Measurements from ENCODE around the gene KPNA2. TPM values are rescaled to one million over a fixed set of nuclear protein-coding genes. Genes with fewer than 3 reads are reported as not detected.
"Not testable (repeated sequence)": the region's sequence is repeated elsewhere in the genome, so short reads cannot be mapped to it uniquely, and the experiment has no call there.

KPNA2 gene
- total and polyA plus RNA-seq, 5 donors from 2014 or later = 29.4 to 99.3 (median 31.7) TPM

GRCh38 chr17:68085771-68086381 lies 50.3 kb downstream of the KPNA2 start:
- H3K27me3 ChIP-seq (ENCODE audit: control insufficient read depth, insufficient read depth, low read length) = no peaks in the 10 kb centered on the region
- Mint-ChIP-seq H3K27me3 (no peaks in the 10 kb centered on the region), H3K27ac (peak overlapping the region in 2 of 3 donors; percentile 85 to 87), H3K36me3 (no peaks in the 10 kb centered on the region), H3K4me3 (peak overlapping the region; percentile 60 to 91 (median 72)), H3K9me3 (peaks cover 0 to 4% (median 0%) of the 10 kb centered on the region in 7 donors), H3K4me1 (peaks cover 9 to 44% (median 28%) of the 10 kb centered on the region in 4 donors)
- H3K4me3 ChIP-seq (ENCODE audit: low read depth, low read length) = peak overlapping the region; percentile 53
- H3K27ac ChIP-seq (ENCODE audit: insufficient read depth, low read length, poor library complexity, severe bottlenecking) = no peak overlapping the region
- ATAC-seq (ENCODE audit: low read depth in 2 of 2) (peak; percentile 26 to 47), DNase-seq (peak in 1 of 3 donors; percentile 54)
- peaks cover 24% of the 10 kb centered on the region for H3K4me1 ChIP-seq (ENCODE audit: control insufficient read depth, insufficient read depth, low read length, poor library complexity, severe bottlenecking)
- H3K36me3 ChIP-seq (ENCODE audit: control insufficient read depth, insufficient read depth, low read length) = no peaks in the 10 kb centered on the region
- no peaks in the 10 kb centered on the region for H3K9me3 ChIP-seq (ENCODE audit: control insufficient read depth in 2 of 2, low read length in 2 of 2)

- ATAC-seq (ENCODE audit: low read depth in 2 of 2); DNase-seq; H3K27me3 ChIP-seq (ENCODE audit: control insufficient read depth, insufficient read depth, low read length); H3K36me3 ChIP-seq (ENCODE audit: control insufficient read depth, insufficient read depth, low read length); H3K9me3 ChIP-seq (ENCODE audit: control insufficient read depth in 2 of 2, low read length in 2 of 2); H3K27me3 Mint-ChIP-seq; H3K4me3 ChIP-seq (ENCODE audit: low read depth, low read length); H3K9me3 Mint-ChIP-seq; H3K27ac ChIP-seq (ENCODE audit: insufficient read depth, low read length, poor library complexity, severe bottlenecking); H3K36me3 Mint-ChIP-seq: not testable (repeated sequence)
- Mint-ChIP-seq H3K4me1 (peaks cover 12 to 44% (median 28%) of the 10 kb centered on the region in 4 donors), H3K27ac (peak overlapping the region in 2 of 3 donors; percentile 43 to 87), H3K4me3 (peak overlapping the region; percentile 60 to 83 (median 72))
- peaks cover 24% of the 10 kb centered on the region for H3K4me1 ChIP-seq (ENCODE audit: control insufficient read depth, insufficient read depth, low read length, poor library complexity, severe bottlenecking)
Observed at GRCh38 chr17:68086666-68087065, 51.1 kb downstream of the KPNA2 start.

GRCh38 chr17:68087131-68087623 lies 51.6 kb downstream of the KPNA2 start:
- peak overlapping the region; percentile 60 to 83 (median 72) for H3K4me3 Mint-ChIP-seq
- peak overlapping the region in 2 of 3 donors; percentile 43 to 87 for H3K27ac Mint-ChIP-seq
- not testable (repeated sequence) for H3K27me3 Mint-ChIP-seq; H3K36me3 Mint-ChIP-seq; H3K36me3 ChIP-seq (ENCODE audit: control insufficient read depth, insufficient read depth, low read length); H3K9me3 ChIP-seq (ENCODE audit: control insufficient read depth in 2 of 2, low read length in 2 of 2); H3K9me3 Mint-ChIP-seq; H3K4me3 ChIP-seq (ENCODE audit: low read depth, low read length); H3K27me3 ChIP-seq (ENCODE audit: control insufficient read depth, insufficient read depth, low read length); H3K27ac ChIP-seq (ENCODE audit: insufficient read depth, low read length, poor library complexity, severe bottlenecking)
- DNase-seq (peak in 1 of 3 donors; percentile 48), ATAC-seq (ENCODE audit: low read depth in 2 of 2) (peak; percentile 62 to 63)
- peaks cover 12 to 44% (median 27%) of the 10 kb centered on the region in 4 donors for H3K4me1 Mint-ChIP-seq
- H3K4me1 ChIP-seq (ENCODE audit: control insufficient read depth, insufficient read depth, low read length, poor library complexity, severe bottlenecking) = peaks cover 24% of the 10 kb centered on the region

- H3K4me3 ChIP-seq (ENCODE audit: low read depth, low read length) = no peak overlapping the region
- H3K4me1 Mint-ChIP-seq = peaks cover 12 to 44% (median 27%) of the 10 kb centered on the region in 4 donors
Observed at GRCh38 chr17:68087851-68088250, 52.3 kb downstream of the KPNA2 start.

GRCh38 chr17:68089881-68090280 lies 54.3 kb downstream of the KPNA2 start:
- ATAC-seq (ENCODE audit: low read depth in 2 of 2) = no peak

More at GRCh38 chr17:68087851-68088250, 52.3 kb downstream of the KPNA2 start:
- DNase-seq (no peak), ATAC-seq (ENCODE audit: low read depth in 2 of 2) (no peak)
- Histone ChIP-seq H3K27ac (ENCODE audit: insufficient read depth, low read length, poor library complexity, severe bottlenecking) (no peak overlapping the region), H3K9me3 (ENCODE audit: control insufficient read depth in 2 of 2, low read length in 2 of 2) (no peaks in the 10 kb centered on the region), H3K4me1 (ENCODE audit: control insufficient read depth, insufficient read depth, low read length, poor library complexity, severe bottlenecking) (peaks cover 24% of the 10 kb centered on the region), H3K36me3 (ENCODE audit: control insufficient read depth, insufficient read depth, low read length) (no peaks in the 10 kb centered on the region), H3K27me3 (ENCODE audit: control insufficient read depth, insufficient read depth, low read length) (no peaks in the 10 kb centered on the region)
- H3K36me3 Mint-ChIP-seq = no peaks in the 10 kb centered on the region
- H3K27me3 Mint-ChIP-seq = no peaks in the 10 kb centered on the region
- no peak overlapping the region for H3K27ac Mint-ChIP-seq
- no peaks in the 10 kb centered on the region for H3K9me3 Mint-ChIP-seq
- peak overlapping the region in 3 of 4 donors; percentile 57 to 80 (median 60) for H3K4me3 Mint-ChIP-seq

GRCh38 chr17:68094481-68095078 lies 59.0 kb downstream of the KPNA2 start:
- no peak for DNase-seq
- Histone ChIP-seq H3K27me3 (ENCODE audit: control insufficient read depth, insufficient read depth, low read length) (no peaks in the 10 kb centered on the region), H3K4me3 (ENCODE audit: low read depth, low read length) (no peak overlapping the region), H3K36me3 (ENCODE audit: control insufficient read depth, insufficient read depth, low read length) (no peaks in the 10 kb centered on the region), H3K9me3 (ENCODE audit: control insufficient read depth in 2 of 2, low read length in 2 of 2) (no peaks in the 10 kb centered on the region), H3K4me1 (ENCODE audit: control insufficient read depth, insufficient read depth, low read length, poor library complexity, severe bottlenecking) (no peaks in the 10 kb centered on the region), H3K27ac (ENCODE audit: insufficient read depth, low read length, poor library complexity, severe bottlenecking) (no peak overlapping the region)
- no peak for ATAC-seq (ENCODE audit: low read depth in 2 of 2)
- H3K36me3 Mint-ChIP-seq = no peaks in the 10 kb centered on the region
- H3K4me1 Mint-ChIP-seq = peaks cover 0 to 4% (median 2%) of the 10 kb centered on the region in 4 donors
- H3K4me3 Mint-ChIP-seq = peak overlapping the region in 1 of 4 donors; percentile 5
- H3K27me3 Mint-ChIP-seq = no peaks in the 10 kb centered on the region
- no peak overlapping the region for H3K27ac Mint-ChIP-seq
- no peaks in the 10 kb centered on the region for H3K9me3 Mint-ChIP-seq

More at GRCh38 chr17:68089881-68090280, 54.3 kb downstream of the KPNA2 start:
- Histone ChIP-seq H3K4me3 (ENCODE audit: low read depth, low read length) (no peak overlapping the region), H3K36me3 (ENCODE audit: control insufficient read depth, insufficient read depth, low read length) (no peaks in the 10 kb centered on the region), H3K27me3 (ENCODE audit: control insufficient read depth, insufficient read depth, low read length) (no peaks in the 10 kb centered on the region), H3K9me3 (ENCODE audit: control insufficient read depth in 2 of 2, low read length in 2 of 2) (no peaks in the 10 kb centered on the region), H3K4me1 (ENCODE audit: control insufficient read depth, insufficient read depth, low read length, poor library complexity, severe bottlenecking) (peaks cover 24% of the 10 kb centered on the region), H3K27ac (ENCODE audit: insufficient read depth, low read length, poor library complexity, severe bottlenecking) (no peak overlapping the region)
- no peaks in the 10 kb centered on the region for H3K36me3 Mint-ChIP-seq
- H3K27ac Mint-ChIP-seq = peak overlapping the region in 1 of 3 donors; percentile 72
- peak in 1 of 3 donors; percentile 26 for DNase-seq
- peak overlapping the region in 1 of 4 donors; percentile 6 for H3K4me3 Mint-ChIP-seq
- H3K9me3 Mint-ChIP-seq = no peaks in the 10 kb centered on the region
- peaks cover 12 to 44% (median 27%) of the 10 kb centered on the region in 4 donors for H3K4me1 Mint-ChIP-seq
- no peaks in the 10 kb centered on the region for H3K27me3 Mint-ChIP-seq

- H3K27me3 Mint-ChIP-seq = peaks cover 7% of the 10 kb centered on the region
- no peaks in the 10 kb centered on the region for H3K9me3 ChIP-seq (ENCODE audit: control insufficient read depth in 2 of 2, low read length in 2 of 2)
Observed at GRCh38 chr17:68095205-68095811, 59.8 kb downstream of the KPNA2 start.

More at GRCh38 chr17:68095205-68095811, 59.8 kb downstream of the KPNA2 start:
- DNase-seq = no peak
- no peak for ATAC-seq (ENCODE audit: low read depth in 2 of 2)
- Histone ChIP-seq H3K4me1 (ENCODE audit: control insufficient read depth, insufficient read depth, low read length, poor library complexity, severe bottlenecking) (no peaks in the 10 kb centered on the region), H3K27ac (ENCODE audit: insufficient read depth, low read length, poor library complexity, severe bottlenecking) (no peak overlapping the region), H3K36me3 (ENCODE audit: control insufficient read depth, insufficient read depth, low read length) (no peaks in the 10 kb centered on the region), H3K27me3 (ENCODE audit: control insufficient read depth, insufficient read depth, low read length) (no peaks in the 10 kb centered on the region), H3K4me3 (ENCODE audit: low read depth, low read length) (no peak overlapping the region)
- H3K4me1 Mint-ChIP-seq = peaks cover 0 to 3% (median 0%) of the 10 kb centered on the region in 4 donors
- H3K27ac Mint-ChIP-seq = no peak overlapping the region
- H3K36me3 Mint-ChIP-seq = no peaks in the 10 kb centered on the region
- no peaks in the 10 kb centered on the region for H3K9me3 Mint-ChIP-seq
- H3K4me3 Mint-ChIP-seq = no peak overlapping the region
